ENCODE results near the gene CTSD.

The CTSD gene

GRCh38 chr11:1768141-1768469 is 4.4 kb upstream of the CTSD start:
- no peak for DNase-seq

- DNase-seq: no peak
These were observed 3.8 kb upstream of the CTSD start for GRCh38 chr11:1767399-1768140.

DNA sequence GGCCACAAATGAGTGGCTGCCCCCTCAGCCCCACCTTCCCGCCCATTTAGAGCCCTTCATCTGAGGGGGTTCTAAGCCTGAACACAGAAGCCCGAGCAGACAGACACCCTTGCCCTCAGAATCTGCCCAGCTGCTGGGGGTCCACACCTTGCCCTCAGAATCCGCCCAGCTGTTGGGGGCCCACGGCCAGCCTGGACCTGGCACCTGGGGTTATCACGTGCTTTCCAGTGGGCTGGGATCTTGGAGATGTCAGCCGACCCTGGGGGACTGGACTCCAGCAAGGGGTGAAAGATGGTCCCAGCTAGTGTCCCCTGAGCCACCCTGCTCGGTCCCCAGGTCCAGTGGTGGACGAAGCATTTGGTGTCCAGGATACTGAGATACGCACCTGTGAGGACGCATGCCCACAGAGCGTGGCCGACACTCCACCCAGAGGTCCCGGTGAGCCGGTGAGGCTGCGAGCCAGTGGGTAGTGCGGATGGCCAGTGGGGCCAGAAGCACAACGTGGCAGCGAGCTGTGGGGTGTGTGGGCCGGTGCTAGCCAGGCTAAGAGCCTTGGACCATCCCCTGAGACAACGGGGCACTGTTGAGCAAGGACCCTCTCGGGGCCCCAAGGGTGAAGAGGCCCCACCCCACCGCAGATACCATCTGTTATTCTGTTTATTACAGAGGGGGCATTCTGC is 3.1 kb upstream of the CTSD start:
- no peak for DNase-seq

DNA sequence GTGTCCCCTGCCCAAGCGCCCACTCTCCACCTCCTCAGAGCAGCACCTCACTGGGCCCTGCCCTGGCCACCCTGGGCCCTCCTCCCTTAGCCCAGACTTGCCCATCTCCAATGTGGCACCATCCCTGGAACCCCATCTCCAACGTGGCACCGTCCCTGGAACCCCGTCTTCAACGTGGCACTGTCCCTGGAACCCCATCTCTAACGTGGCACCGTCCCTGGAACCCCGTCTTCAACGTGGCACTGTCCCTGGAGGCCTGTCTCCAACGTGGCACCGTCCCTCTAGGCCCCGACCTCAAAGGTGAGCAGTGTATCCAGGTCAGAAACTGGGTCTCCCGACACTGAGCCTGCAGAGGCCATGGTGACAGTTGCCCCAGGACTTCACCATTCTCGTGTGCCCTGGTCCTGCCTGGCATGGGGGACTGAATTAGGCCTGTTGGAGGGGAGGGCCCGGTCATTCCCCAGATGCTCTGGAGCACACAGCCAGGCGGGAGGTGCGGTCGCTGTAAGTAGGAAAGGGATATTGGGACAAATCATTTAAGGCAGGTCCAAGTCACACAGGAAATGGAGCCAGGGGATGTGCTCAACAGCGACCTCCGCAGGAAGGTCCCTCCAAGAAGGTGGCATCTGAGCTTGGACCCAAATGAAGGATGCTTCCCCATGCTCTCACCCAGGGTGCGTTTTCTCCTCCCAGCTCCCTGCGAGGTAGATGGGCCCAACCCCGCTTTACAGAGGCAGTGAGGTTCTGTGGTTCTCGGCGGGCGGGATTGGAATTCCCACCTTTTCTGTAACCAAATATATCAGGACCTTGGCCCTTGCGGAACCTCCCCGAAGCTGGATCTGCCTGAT is 2.4 kb upstream of the CTSD start:
- no peak for DNase-seq

DNA sequence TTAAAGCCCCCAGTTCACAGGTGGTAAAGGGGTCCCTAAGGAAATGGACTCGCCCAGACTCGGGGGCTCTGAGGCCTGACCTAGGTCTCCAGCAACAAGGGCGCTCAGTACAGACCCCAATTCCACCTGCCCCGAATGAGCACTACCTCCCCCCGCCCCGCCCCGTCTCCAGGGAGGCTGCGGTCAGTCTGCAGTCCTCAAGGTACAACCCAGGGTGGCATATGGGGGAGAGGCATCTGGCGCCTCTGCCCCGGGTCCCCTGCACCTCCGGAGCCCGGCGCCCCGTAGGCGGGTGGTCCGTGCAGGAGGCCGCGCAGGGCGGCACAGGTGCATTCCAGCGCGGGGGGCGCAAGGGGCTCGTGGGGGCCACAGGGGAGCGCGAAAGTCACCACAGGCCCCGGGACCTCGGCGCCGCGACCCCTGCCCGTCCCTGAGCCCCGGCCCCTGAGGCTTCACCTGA is 361 bp downstream of the CTSD start:
- no peak for DNase-seq

DNA sequence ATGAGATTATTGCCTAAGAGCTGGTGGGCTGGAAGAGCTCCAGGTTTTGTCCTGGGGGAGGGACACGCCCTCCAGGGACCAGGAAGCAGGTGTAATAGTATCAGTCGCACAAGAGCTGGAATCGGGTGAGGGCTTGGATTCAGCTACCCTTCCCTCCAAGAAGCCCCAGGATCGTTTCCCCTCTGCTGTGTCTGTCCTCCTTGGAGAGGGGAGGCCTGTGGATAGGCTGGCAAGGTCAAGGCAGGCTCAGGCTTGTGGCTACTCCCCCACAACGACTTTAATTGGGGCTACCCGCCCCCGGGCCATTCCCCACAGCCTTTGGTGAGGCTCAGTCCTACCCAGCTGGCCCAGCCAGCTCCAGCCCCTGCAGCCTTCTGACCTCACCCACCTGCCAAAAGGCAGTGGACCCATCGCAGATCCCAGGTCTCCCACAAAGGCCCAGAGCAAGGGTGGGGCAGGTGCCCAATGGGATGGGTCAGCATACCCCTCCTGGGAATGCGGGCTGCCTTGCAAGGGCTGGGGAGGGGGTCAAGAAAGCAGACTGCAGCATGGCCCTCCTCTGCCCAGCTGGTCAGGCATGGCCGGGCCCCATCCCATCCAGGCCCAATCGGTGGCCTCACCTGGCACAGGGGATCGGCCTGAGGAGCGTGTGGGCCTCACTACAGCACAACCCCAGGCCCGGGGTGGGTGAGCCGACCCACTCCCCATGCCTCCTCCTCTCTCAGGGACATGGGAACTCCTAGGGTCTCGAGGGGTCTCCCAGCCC is 1.0 kb downstream of the CTSD start:
- no peak for DNase-seq

GRCh38 chr11:1761857-1762536 is 1.7 kb downstream of the CTSD start:
- DNase-seq: no peak

GRCh38 chr11:1761110-1761856 is 2.4 kb downstream of the CTSD start:
- no peak for DNase-seq

DNA sequence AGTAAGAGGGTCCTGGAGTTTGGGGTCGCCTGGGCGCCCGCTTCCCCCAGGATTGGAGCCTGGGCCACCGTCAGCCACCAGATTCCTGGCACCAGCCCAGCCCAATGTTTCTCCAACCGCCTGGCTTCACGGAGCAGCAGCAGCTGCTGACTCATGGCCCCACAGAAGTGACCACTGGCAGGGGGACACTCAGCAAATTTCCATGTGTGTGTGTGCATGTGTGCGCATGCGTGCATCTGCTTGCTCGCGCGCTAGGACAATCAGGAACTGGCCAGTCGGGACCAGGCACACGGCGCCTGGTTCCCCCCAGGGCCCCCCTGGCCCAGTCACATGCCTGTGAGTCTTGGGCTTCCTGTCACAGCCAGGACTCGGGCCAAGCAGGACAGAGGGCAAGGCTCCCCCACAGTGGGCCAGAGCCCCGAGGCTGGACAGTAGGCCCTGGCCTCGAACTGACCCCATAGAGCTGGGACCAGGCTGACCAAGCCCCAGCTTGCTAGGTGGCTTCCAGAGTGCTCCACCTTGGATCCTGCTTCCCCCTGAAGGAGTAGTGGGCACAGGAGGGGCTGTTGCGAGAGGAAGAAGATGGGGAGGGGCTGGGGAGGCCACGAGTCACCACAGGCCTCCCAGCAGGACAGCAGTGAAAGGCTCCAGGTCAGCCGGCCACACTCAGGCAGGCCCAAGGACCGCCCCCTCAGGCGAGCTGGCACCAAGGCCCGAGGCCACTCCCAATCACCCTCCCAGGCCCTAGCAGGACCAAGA is 3.2 kb downstream of the CTSD start:
- no peak for DNase-seq

GRCh38 chr11:1759851-1760220 is 3.9 kb downstream of the CTSD start:
- no peak for DNase-seq

DNA sequence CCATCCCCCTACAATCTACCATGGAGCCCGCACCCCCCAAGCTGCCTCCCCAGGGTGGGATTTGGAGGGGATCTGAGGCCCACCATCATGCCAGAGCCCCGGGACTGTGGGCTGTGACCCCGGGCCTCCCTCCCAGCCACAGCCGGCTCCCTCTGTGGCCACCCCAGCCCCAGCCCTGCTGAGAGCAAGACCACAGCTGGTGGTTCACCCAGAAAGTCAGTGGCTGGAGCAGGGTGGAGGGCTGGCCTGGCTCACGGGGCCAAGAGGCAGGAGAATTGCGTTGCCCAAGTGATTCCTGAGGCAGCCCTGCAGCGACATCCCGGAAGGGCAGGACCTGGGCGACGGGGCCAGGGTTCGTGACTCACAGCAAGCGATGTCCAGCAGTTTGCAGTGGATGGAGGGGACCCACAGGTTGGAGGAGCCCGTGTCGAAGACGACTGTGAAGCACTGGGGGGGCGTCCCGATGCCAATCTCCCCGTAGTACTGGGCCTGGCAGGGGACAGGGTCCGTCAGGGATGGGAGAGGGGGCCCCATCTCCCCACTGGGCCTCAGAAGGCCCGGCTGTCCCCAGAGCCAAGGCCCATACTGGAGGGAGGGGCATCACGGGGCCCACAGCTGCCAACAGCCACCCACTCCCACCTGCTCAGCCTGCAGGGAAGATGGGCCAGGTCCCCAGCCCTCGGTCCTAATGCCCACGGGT is 4.4 kb downstream of the CTSD start:
- no peak for DNase-seq

DNA sequence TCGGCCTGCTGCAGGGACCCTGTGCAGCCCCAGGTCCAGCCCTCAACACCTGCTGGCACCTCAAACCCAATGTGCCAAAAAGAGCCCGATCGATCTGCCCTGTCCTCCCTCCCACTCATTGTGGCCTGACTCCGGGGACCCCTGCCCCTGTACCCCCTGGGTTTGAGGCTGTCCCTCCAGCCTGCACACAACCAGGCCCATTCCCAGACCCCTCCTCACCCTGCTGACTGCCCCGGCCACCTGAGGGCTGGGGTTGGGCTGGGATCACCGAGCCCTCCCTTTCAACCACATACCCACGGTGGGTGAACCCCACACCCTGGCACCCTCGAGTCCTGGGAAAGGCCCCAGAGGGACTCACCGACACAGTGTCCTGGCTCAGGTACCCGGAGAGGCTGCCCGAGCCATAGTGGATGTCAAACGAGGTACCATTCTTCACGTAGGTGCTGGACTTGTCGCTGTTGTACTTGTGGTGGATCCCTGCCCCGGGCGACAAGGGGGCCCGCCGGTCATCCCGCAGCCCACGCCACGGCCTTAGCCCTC is 5.0 kb downstream of the CTSD start:
- no peak for DNase-seq

- DNase-seq: peak; percentile 58
These were observed 5.7 kb downstream of the CTSD start for GRCh38 chr11:1757861-1758610.

- no peak for DNase-seq
These were observed 6.6 kb downstream of the CTSD start for GRCh38 chr11:1756791-1757771.

- DNase-seq: no peak
These were observed 7.8 kb downstream of the CTSD start for GRCh38 chr11:1755692-1756561.

DNA sequence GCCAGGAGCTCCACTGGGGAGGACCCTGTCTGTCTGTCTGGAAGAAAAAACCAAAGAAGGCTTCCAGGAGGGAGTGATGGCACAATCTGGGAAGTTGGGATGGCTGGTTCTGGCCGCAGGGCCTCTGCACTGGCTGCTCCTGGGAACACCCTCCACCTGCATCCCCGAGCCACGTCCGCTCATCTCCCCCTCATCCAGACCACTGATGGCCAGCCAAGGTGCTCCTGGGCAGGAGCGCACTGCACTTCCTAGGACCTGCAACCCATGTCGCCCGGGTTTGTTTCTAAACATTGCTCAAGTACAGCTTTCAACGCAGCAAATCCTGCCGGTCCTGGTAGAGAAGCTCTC is 8.4 kb downstream of the CTSD start:
- no peak for DNase-seq

Measured in activated effector memory CD4-positive, alpha-beta T cell treated with Interleukin-2 at 50 U/mL for 16 hours (primary cell).